ENCODE results near the gene BRSK2.

GRCh38 chr11:1501421-1502167 is 111.9 kb downstream of the BRSK2 start:
- no peak for TF ChIP-seq CTCF (IDR thresholded peaks at IDR 0.05; ENCODE audit: low read length)
- TF ChIP-seq EZH2 (IDR thresholded peaks at IDR 0.05; ENCODE audit: borderline replicate concordance, low read length), result no peak
